Left forelimb (tissue), 1 donor: Measurements from ENCODE around the gene SLC26A6.

Source experiments
- DNase-seq: peaks from one replicate; pipeline ENCODE4 v3.0.0-alpha.2; 2018; ENCODE audit warnings: low spot score

SLC26A6 gene

DNA sequence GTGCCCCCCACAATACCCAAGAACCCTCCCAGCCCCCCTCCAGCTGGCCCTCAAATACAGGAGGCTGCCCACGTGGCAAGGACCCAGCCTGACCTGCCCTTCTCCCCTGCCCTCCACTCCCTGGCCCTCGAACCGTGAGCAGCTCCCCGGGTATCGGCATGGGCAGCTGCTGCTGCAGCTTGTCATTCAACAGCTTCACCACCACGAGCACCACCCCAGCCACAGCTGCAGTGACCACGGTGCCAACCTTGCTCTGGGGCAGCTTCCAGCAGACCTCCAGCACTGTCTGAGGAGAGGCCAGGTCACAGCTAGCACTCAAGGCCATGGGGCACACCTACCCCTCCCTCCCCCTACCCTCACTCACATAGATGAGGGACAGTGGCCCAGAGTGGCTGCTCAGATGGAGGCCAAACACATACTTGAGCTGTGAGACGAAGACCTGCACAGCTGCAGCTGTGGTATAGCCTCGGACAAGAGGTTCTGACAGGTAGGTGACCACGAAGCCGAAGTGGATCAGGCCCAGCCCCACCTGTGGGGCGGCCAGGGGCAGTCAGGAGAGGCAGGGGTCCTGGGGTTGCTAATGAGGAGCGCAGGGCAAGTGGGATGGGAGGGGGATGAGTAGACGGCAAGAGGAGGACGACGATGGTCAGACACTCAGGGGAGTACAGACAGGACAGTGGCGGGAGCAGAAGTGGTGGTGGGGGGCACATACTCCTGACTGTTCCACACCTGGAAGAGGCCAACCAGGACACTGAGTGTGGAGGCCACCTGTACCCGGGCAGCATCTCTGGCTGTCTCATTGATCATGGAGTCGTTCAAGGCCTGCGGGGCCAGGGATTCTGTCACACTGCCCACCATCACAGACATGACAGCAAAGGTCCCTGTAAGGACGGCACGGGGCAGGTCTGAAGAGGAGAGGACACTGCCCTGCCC, 3.5 kb downstream of the SLC26A6 start:
- no peak for DNase-seq

DNA sequence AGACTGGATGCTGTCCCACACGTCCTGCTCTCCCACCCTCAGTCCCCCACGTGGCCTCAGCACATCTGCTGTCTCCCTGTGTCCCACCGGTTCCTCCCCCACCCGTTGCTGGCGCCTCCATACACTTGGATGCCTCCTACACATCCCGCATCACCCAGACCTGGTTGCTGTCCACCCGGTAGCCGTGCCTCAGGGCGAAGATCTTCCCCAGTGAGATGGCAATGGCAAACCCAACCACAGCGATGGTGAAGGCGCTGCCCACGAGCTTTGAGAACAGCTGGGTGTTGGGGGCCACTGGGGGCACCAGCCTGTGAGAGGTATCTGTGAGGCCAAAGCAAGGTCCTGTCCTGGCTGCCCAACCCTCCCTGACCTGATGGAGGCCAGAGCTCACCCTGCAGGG, 4.4 kb downstream of the SLC26A6 start:
- DNase-seq: no peak

GRCh38 chr3:48630407-48630806, 4.9 kb downstream of the SLC26A6 start:
- DNase-seq: no peak

- no peak for DNase-seq
Measured at GRCh38 chr3:48629894-48630293, 5.4 kb downstream of the SLC26A6 start.

DNA sequence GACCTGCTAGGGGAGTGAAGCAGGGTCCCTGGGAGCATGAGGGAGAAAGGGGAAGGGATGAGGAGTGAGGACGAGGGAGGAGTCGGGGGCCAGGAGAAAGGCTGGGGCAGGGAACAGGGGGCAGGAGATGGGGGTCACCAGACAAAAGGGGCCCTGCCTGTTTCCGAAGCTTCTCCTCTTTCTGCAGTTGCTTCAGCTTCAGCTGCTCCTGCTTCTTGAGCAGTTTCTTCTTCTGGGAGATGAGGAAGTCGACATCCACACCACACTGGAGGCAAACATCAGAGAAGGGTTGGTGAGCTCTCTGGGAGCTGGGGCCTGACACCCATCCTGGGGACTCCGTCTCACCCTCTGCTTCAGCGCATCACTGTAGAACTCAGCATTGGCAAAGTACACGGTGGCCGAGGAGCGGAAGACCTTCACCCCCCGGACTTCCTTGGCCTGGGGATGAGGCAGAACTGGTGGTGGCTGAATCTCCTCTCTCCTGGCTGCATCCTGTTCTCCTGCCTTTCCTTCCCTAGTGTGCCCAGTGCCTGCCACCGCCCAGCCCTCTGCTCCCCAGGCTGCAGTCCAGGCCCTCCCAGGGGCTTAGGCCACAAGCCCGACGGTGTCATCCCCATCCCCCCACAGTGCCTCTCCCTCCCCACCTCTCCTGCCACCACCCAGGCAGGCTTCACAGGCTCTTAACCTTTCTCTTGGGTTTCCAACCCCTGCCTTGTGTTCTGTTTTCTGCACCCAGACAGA, 6.8 kb downstream of the SLC26A6 start:
- DNase-seq: no peak

GRCh38 chr3:48625600-48625999, 9.7 kb downstream of the SLC26A6 start:
- no peak for DNase-seq

DNA sequence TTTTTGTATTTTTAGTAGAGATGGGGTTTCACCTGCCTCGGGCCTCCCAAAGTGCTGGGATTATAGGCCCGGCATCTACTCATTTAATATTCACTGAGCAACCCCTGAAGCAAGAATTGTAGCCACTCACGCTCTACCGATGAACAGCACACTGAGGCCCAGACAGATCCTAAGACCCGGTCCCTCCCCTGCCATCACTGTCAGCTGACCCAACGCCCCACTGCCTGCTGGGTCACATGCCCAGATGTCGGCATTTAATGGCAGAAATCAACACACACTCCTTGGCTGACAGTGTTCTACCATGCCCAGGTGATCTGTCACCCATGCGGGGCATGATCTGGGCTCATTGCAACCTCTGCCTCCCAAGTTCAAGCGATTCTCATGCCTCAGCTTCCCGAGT, 10.5 kb downstream of the SLC26A6 start:
- DNase-seq: no peak

GRCh38 chr3:48623851-48624547, 11.3 kb downstream of the SLC26A6 start:
- no peak for DNase-seq

DNA sequence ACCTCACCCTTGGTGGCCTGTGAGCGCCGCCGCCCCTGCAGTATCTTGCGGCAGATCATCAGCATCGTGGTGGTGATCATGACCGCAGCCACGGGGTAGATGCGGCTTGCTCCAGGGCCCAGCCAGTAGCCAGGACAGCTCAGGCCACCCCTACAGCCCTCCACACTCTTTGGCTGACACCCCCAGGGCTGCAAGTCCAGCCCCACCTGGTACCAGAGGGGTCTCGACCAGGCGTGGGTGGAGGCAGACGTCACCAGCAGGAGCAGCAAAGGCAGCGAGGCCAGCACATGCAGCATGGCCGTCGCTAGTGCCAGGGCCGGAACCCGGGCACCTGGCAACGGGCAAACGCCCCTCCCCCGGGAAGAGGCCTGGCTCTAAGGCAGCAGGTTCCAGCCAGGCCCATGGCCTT, 13.8 kb downstream of the SLC26A6 start, which contains the start of gene TMEM89:
TSS of gene TMEM89 (minus strand) at position 309 of the 409 bp plus-strand sequence. CDS start at position 296, 13 bp downstream.
- DNase-seq: no peak

GRCh38 chr3:48619541-48620524, 15.4 kb downstream of the SLC26A6 start:
- no peak for DNase-seq

GRCh38 chr3:48617559-48617958, 17.7 kb downstream of the SLC26A6 start:
- no peak for DNase-seq

DNA sequence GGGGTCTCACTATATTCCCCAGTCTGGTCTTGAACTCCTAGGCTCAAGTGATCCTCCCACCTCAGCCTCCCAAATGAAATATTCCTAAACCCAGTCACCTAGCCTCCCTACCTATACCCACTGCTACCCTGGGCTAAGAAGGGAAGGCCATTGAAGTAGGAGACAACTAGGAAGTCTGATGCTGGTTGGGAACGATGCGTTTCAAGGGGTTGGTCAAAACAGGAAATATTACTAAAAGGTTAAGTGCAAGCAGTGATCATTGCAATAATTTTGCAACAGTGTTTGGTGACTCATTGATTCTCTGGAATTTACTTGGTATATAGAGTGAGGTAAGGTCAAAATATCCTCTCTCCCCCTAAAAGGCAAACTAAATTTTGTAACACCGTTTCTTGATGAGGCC, 21.2 kb downstream of the SLC26A6 start:
- no peak for DNase-seq

- DNase-seq: no peak
Measured at GRCh38 chr3:48612309-48612708, 23.0 kb downstream of the SLC26A6 start.

GRCh38 chr3:48609088-48610005, 25.9 kb downstream of the SLC26A6 start, which contains the start of gene UQCRC1:
UQCRC1 (minus strand) TSS chr3:48609646; CDS start chr3:48609620, 26 bp downstream.
- DNase-seq: peak; percentile 94

DNA sequence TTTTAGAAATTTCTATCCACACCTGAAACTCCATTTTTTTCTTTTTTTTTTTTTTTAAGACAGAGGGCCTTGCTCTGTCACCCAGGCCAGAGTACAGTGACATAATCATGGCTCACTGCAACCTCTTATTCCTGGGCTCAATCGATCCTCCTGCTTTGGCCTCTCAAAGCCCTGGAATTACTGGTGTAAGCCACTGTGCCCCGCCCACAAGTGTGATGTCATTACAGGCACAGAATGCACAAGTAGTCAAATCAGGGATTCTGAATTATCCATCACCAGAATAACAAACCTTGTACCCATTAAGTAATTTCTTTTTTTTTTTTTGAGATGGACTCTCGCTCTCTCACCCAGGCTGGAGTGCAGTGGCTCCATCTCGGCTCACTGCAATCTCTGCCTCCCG, 27.7 kb downstream of the SLC26A6 start:
- no peak for DNase-seq

GRCh38 chr3:48601622-48601994, 33.7 kb downstream of the SLC26A6 start:
- DNase-seq: no peak

GRCh38 chr3:48600711-48601621, 34.3 kb downstream of the SLC26A6 start:
- no peak for DNase-seq

- DNase-seq: no peak
Measured at GRCh38 chr3:48599509-48600285, 35.6 kb downstream of the SLC26A6 start.
